Right forelimb (tissue), 1 donor: ENCODE data around the gene SLX9.
"Not testable (repeated sequence)": the region's sequence is repeated elsewhere in the genome, so short reads cannot be mapped to it uniquely, and the experiment has no call there.

Experiments used
- DNase-seq: peaks from one replicate; pipeline ENCODE4 v3.0.0-alpha.2; 2018

SLX9 gene

GRCh38 chr21:44916965-44917364 lies 22.9 kb upstream of the SLX9 start:
- no peak for DNase-seq

DNA sequence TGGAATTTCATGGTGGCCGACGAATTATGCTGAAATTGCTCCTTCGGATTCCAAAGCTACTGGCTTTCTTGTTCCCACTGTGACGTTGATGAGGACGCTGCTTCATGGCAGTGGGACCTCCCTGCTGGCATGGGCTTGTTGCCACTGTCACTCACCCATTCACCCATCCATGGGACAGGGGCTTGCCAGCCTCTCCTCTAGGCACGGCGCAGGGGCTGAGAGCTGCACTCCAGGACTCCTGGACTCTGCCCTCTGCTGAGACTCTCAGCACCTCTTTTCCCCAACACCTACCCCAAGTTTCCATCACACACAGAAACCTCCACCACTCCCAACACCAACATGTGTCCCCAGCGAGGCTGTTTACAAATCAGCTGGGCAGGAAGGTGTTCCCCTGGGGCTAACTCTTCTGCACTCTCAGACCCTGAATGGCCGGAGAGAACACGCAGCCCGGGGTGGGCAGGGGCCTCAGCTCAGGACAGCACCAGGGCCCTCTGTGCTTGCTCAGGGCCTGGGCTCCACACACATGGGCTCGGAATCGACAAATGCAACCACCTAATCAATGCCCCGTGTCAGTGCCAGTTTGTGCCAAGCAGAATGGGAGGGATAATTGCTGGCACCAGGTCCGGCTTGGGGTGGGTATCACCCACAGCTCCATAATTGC lies 22.3 kb upstream of the SLX9 start:
- DNase-seq, result no peak

GRCh38 chr21:44918107-44918470 lies 21.7 kb upstream of the SLX9 start:
- DNase-seq, result no peak

DNA sequence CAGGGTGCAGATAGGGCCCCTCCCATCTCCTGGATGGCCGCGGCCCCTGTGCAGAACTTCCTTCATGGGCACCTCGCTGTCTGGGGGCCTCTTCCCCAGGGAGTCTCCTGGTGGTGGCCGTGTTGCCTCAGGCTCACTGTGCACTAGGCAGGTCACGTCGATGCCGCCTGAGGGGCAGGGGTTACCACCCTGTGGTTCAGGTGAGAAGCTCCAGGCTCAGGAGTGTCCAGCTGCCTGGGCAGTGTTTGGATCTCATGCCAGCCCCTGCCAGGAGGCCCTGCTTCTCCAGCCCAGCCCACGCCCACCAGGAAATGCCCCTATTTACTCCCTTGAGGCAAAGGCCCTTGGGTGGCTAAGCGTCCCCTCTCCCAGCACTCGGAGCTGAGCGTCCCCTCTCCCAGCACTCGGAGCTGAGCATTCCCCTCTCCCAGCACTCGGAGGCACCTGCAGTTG lies 21.2 kb upstream of the SLX9 start:
- DNase-seq, result no peak

DNA sequence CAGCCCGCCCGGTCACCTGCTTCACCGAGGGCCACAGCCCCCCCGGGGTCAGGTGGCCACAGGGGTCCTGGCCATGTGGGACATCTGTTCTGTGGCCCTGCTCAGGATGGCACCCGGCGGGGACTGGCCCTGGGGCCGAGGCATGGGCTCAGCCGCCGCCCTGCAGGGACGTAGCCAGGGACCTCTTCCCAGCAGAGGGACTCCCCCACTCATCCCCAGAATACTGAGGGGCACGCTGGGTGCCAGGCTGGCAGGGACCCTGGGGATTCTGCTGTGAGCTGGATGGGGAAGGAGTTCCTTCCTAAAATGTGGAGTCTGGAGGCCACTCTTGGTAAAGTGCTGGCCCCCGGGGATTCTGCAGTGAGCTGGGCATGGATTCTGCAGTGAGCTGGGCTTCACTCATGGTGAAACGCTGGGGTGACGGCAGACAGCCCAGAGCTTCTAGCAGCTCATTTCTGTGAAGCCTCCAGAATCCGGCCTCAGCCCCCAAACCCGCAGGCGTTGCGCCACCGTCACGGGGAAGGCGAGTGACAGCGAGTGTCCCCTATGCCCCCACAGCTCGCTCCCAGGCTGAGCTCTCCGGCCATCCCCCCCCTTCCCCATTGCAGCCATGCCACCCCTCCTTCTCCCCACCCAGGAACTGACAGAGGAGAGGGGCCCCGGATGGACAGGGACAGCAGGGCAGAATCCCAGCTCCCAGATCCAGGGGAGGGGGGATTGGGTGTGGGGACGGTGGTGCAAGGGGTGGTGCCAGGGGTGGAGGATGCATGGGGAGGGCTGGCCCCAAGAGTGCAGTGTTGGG lies 20.5 kb upstream of the SLX9 start:
- DNase-seq, result no peak

DNA sequence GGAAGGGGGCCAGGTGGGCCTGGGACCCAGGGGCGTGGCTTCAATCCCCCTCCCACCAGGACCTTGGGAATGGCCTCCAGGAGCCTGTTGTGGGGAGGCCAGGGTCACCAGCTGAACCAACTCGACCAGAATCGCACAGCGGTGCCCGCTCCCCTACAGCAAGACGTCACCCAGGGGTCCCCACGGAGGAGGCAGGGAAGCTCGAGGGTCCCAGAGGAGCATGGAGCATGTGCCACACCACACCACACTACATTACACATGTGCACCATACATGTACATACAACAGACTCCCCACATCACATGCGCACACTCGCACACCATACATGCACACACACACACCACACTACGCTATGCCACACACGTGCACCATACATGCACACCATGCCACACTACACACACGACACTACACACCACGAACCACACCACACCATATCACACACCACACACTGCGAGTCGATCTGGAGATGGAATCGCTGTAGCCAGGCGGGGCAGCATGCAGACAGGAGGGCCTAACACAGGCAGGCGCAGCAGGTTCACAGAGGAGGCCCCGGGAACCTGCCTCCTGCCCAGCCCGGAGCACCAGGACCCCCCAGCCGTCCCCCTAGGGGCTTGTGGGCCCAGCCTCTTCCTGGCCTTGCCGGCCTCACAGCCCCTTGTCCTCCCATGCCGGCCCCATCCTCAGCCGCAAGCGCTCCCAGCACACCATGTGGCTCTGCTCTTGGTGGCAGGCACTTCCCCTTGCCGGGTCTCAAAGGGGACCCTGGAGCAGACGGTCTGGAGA lies 19.7 kb upstream of the SLX9 start:
- no peak for DNase-seq

DNA sequence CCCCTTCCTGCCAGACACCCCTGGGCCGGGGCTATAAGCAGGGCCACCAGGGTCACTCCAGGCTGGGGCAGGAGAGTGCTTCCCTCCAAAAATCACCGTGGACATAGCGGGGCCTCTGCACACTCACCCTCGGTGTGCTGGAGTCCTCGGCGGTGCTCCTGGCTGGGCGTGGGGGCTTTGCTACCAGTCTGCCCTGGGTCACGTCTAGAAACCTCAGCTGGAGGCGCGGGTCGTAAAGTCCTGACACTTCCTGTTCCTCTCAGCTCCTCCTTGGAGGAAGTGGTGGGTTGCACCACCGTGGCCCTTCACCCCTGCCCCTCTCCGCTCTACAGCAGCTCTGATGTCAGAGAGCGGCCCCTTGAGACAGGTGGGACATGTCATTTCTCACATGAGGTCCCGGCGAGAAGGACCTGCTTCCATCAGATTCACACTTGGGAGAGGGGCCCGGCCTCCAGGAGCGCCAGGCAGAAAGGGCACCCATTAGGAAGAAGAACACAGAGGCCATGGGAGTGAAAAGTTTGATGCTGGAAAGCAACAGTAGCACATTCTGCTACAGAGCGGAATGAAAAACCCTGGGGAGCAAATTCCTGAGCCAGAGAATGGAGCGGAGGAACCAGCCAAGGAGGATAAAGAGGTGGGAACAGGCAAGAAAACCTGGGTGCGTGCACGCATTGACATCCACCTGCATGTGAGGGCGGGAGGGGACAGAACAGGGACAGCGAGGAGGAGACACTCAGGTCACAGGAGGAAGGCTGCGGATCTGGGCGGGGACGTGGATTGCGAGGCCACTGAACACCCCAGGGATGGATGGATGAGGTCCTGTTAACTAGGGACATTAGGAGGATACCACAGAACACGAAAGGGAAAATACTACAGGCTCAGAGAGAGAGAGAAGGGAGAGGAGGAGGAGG lies 18.9 kb upstream of the SLX9 start, which contains the start of gene ITGB2:
Gene ITGB2, minus strand, starts transcription at position 206 of the 911 bp plus-strand sequence. CDS start 10,117 bp downstream, outside the sequence.
- no peak for DNase-seq

GRCh38 chr21:44921928-44922327 lies 17.9 kb upstream of the SLX9 start:
- no peak for DNase-seq

- DNase-seq, result no peak
These were observed 16.2 kb upstream of the SLX9 start for GRCh38 chr21:44923480-44924084.

DNA sequence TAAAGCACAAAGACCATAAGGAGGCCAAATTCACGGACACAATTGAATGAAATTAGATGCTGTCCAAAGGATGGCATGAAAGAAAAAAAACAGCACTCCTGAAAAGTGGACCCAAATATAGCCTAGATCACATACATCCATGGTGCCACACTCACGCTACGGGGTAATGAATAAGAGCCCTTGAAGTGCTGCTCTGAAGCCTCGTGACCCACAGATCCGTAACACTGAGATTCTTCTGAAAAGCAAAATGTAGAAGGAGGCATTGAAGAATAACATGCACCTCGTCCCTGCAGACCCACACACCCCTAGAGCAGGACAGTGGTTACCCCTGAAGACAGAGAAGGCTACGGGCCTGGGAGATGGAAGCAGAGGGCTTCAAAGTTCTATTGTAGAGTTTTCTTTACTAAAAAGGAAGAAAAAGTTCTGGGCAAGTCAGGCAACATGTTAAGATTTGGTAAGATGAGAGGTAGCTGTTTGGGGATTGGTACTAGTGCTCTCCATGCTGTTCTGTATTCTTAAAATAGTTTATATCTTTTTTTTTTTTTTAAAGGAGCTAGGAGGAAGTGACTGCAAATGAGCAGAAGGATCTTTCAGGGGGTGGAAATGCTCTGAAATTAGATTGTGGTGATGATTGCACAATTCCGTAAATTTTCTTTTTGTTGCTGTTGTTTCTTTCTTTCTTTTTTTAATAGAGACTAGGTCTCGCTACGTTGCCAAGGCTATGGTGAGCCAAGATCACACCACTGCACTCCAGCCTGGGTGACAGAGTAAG lies 15.0 kb upstream of the SLX9 start:
- no peak for DNase-seq

- no peak for DNase-seq
These were observed 14.5 kb upstream of the SLX9 start for GRCh38 chr21:44925378-44925755.

- DNase-seq, result no peak
These were observed 13.3 kb upstream of the SLX9 start for GRCh38 chr21:44926331-44927101.

- DNase-seq, result no peak
These were observed 12.6 kb upstream of the SLX9 start for GRCh38 chr21:44927259-44927586.

DNA sequence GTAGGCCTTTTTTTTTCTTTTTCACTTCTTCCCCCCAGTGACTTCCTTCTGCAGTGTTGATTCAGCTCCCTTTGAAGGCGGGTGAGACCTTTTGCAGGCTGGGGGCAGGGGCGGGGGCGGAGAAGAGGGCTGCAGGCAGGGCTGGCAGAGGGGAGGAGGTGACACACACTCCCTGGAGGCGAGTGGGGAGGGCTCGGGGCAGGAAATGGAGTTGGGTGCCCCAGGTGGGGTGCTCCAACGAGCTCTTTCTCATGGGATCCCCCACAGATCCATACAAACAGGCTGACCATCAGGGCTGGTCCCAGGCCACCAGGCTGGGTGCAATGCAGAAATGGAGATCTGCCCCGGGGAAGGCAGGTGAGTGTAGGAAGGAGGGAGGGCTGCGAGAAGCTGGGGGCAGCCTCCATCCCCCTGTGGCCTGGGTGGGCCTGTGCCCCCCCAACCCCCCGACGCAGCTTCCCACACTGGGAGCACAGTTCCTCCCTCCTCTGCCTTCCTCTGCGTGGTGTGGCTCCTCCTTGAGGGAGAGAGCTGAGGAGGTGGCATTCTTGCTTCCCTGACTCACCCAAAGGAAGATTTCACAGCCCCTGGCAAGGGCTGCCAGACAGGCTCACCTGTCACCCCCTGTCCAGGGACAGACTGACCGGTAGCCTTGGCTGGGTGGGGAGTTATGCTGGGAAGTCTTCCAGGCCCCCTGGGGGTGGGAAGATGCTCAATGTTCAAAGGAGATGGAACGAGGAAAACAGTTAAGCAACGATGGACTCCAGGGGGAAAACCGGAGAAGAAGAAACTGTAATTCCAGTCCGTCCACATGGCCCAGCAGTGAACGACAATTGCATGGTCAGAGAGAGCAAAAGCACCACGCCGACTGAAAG lies 12.0 kb upstream of the SLX9 start:
- no peak for DNase-seq

DNA sequence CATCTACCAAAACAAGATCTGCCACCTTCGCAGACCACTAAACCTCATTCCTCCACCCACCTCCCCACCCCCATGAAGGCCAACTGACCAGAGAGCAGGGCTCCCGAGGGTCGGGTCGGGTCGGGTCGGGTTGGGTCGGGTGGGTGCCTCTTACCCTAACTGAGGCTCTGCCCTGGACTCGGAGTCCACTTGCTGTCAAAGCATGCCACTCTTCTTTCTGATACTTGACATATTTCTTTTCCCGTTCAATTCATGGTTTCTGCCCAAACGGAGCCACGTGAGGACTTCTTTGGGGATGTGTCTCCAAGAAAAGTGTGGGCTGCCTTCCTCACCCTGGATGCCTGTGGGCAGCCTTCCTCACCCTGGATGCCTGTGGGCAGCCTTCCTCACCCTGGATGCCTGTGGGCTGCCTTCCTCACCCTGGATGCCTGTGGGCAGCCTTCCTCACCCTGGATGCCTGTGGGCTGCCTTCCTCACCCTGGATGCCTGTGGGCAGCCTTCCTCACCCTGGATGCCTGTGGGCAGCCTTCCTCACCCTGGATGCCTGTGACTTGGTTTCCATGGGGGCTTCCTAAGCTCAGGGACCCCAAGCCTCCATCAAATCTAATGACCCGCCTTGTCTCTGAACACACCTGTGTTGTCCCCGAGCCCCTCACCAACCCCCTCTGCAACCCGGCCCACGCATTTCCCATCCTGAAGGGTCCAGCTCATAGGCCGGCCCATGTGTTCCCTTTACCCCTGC lies 11.2 kb upstream of the SLX9 start:
- not testable (repeated sequence) for DNase-seq

DNA sequence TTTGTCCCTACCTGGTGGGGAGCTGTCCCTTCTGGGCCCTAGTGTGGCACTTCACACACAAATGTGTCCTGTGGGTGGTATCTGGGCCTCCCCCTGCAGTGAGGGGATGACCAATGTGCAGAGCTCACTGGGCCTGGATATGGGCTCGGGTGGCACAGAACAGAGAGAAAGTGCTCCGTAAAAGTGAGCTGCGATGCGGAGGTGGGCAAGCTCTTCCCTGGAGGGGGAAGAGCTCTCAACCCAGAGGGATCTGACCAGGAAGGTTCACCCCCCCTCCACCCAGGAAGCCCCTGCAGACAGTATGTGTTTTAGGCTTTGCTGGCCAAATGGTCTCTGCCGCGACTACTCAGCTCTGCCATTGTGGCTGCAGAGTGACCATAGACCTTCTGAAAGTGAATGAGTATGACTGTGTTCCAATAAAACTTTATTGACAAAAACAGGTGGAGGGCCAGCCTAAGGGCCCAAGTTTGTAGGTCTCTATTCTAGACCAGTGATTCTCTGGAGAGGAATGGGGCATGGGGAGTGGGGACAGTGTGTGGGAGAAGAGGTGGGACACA lies 10.5 kb upstream of the SLX9 start:
- DNase-seq, result no peak

- DNase-seq, result no peak
These were observed 9.9 kb upstream of the SLX9 start for GRCh38 chr21:44929799-44930542.

- no peak for DNase-seq
These were observed 9.3 kb upstream of the SLX9 start for GRCh38 chr21:44930543-44930981.
